Natural killer cell (primary cell): ENCODE data around the gene PNPO. TPM values are rescaled to one million over a fixed set of nuclear protein-coding genes. Genes with fewer than 3 reads are reported as not detected.

Experiments
- ATAC-seq, 3 donors: fragments of 150-1000 bp in 2 of 3; fragments of 200-7000 bp in 1 of 3; cut with Tn5 transposase; 1 replicate in 1 of 3; 2 replicates in 2 of 3; pipeline ENCODE4 v1.10.0; 2021; ENCODE audit warnings: mild to moderate bottlenecking in 2 of 3, moderate library complexity in 2 of 3
- DNase-seq, 2 donors: peaks; one replicate each; pipeline versions ENCODE4 v3.0.0 to v3.0.0-alpha.2; 2013 to 2021; ENCODE audit warnings: mixed read lengths in 1 of 2
- H3K27ac ChIP-seq: one replicate; pipeline ENCODE4 v1.5.1; 2013; ENCODE audit warnings: mild to moderate bottlenecking, low read length
- H3K27me3 ChIP-seq: one replicate; pipeline ENCODE4 v1.6.1; 2013; ENCODE audit warnings: low read length; ENCODE audit not compliant: control insufficient read depth, insufficient read depth
- H3K36me3 ChIP-seq: one replicate; pipeline ENCODE4 v1.6.1; 2013; ENCODE audit warnings: low read length; ENCODE audit not compliant: control insufficient read depth, insufficient read depth
- H3K4me1 ChIP-seq: one replicate; pipeline ENCODE4 v1.6.1; 2013; ENCODE audit warnings: low read length; ENCODE audit not compliant: control insufficient read depth, insufficient read depth
- H3K4me3 ChIP-seq: one replicate; pipeline ENCODE4 v1.5.1; 2013; ENCODE audit warnings: low read length
- H3K9me3 ChIP-seq: one replicate; pipeline ENCODE4 v1.6.1; 2013; ENCODE audit warnings: low read length; ENCODE audit not compliant: control insufficient read depth, insufficient read depth
- H3K27ac Mint-ChIP-seq, 2 donors: one replicate each; pipeline ENCODE4 v1.8.0; 2022; ENCODE audit warnings: mild to moderate bottlenecking in 2 of 2, mixed read lengths in 2 of 2, moderate library complexity in 1 of 2
- H3K27me3 Mint-ChIP-seq, 2 donors: one replicate each; pipeline ENCODE4 v1.8.0; 2022; ENCODE audit warnings: low read depth in 2 of 2, mixed read lengths in 2 of 2
- H3K36me3 Mint-ChIP-seq: one replicate; pipeline ENCODE4 v1.8.0; 2022; ENCODE audit warnings: mixed read lengths
- H3K4me1 Mint-ChIP-seq, 2 donors: one replicate each; pipeline ENCODE4 v1.8.0; 2022; ENCODE audit warnings: mixed read lengths in 2 of 2
- H3K4me3 Mint-ChIP-seq: one replicate; pipeline ENCODE4 v1.8.0; 2022; ENCODE audit warnings: mild to moderate bottlenecking, moderate library complexity, mixed read lengths
- H3K9me3 Mint-ChIP-seq, 2 donors: one replicate each; pipeline ENCODE4 v1.8.0; 2022; ENCODE audit warnings: mixed read lengths in 2 of 2
- CTCF ChIP-seq: fragments of 200-600 bp; IDR thresholded peaks from one replicate; pipeline ENCODE4 v1.8.0; 2022; ENCODE audit warnings: antibody characterized with exemption
- WGBS: methylation state at CpG from one replicate; pipeline ENCODE4 v1.1.7; 2013; ENCODE audit warnings: missing lambda C conversion rate; ENCODE audit not compliant: insufficient coverage; 5-methylcytosine and 5-hydroxymethylcytosine counted together
- intact Hi-C: fragments of 100-400 bp; cut with micrococcal nuclease; formaldehyde crosslinking; loops from one replicate; pipeline ENCODE4 v1.14.2; 2022
- total RNA-seq, 4 donors: library from RNA; stranded (reverse); fragments of 120-200 nt in 1 of 4; gene quantifications; one replicate each; pipeline versions ENCODE4 v1.2.3 to v1.2.4, GENCODE V29; 2013 to 2022

PNPO gene
- total RNA-seq, 3 donors from 2014 or later (not counting 1 experiment from before 2014, with no cell fraction given), result 6.0 to 10.9 (median 9.3) TPM

DNA sequence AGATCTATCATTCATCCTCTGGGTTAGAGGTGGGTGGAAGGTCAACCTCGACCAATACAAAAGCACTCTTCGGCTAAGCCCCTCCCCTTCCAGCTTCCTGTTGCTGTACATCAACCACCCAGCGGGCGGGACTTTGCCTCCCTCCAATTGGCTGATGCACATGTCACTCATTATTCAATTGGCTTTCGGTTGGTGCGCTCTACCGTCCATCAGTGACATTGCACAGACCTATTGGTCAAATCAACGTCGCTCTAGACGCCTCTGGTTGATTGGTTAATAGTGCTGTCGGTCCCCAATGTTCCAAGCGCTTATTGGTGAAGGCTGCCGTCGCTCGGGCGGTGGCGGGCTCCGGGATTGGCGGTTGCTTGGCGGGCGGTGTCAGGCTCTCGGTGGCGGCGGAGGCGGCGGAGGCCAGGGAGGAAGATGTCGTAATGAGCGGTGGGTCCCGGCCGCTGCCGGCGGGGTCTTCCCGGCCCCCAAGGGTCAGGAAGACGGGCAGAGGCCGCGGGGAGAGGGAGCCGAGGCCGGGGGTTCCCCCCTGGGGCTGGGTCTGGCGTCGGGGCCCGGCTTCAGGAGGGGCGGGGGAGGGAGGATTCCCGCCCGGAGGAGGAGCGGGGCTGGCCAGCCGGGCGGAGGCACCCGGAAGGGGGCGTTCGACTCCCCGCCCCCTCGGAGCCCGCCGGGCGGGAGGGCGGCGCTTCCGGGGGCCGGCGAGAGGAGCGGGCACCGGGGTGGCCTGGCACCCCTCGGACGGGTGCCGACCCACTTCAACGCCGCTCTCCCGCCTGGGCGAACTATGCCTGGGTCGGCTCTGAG, 45.3 kb upstream of the PNPO start, which contains the start of gene SP2:
TSS of gene SP2 (plus strand) at position 381 of the 816 bp plus-strand sequence. CDS start at position 432, 51 bp downstream.
- peak within 1 kb of the TSS; percentile 95 to 97 for H3K27ac Mint-ChIP-seq
- ATAC-seq (peak; percentile 81 to 95 (median 84)), DNase-seq (peak; percentile 100)
- no peak for TF ChIP-seq CTCF
- H3K27me3 ChIP-seq, result no peaks in the 10 kb centered on the region
- peak within 1 kb of the TSS; percentile 90 for H3K27ac ChIP-seq
- H3K4me1 ChIP-seq, result peaks cover 18% of the 10 kb centered on the region
- H3K4me3 Mint-ChIP-seq, result peak within 1 kb of the TSS; percentile 98
- peaks cover 10% of the 10 kb centered on the region for H3K36me3 ChIP-seq
- no peaks in the 10 kb centered on the region for H3K27me3 Mint-ChIP-seq
- no peaks in the 10 kb centered on the region for H3K9me3 Mint-ChIP-seq
- H3K4me3 ChIP-seq, result peak within 1 kb of the TSS; percentile 83
- H3K9me3 ChIP-seq, result no peaks in the 10 kb centered on the region
- H3K4me1 Mint-ChIP-seq, result peaks cover 43 to 45% of the 10 kb centered on the region in 2 donors
- intact Hi-C loops, result loop anchor here (1.0 kb wide), 3 partner anchors 45 to 74 kb away; partner anchors contain the start of genes LRRC46, MRPL10 and PNPO
- H3K36me3 Mint-ChIP-seq, result no peaks in the 10 kb centered on the region
- WGBS, result under 1% methylated on average over 70 of the region's 70 CpGs

- Histone ChIP-seq H3K9me3 (no peaks in the 10 kb centered on the region), H3K4me1 (peaks cover 18% of the 10 kb centered on the region), H3K27ac (peak overlapping the region; percentile 90), H3K27me3 (no peaks in the 10 kb centered on the region), H3K36me3 (peaks cover 10% of the 10 kb centered on the region), H3K4me3 (peak overlapping the region; percentile 80)
- Mint-ChIP-seq H3K4me1 (peaks cover 45 to 48% of the 10 kb centered on the region in 2 donors), H3K36me3 (no peaks in the 10 kb centered on the region), H3K4me3 (peak overlapping the region; percentile 94), H3K9me3 (no peaks in the 10 kb centered on the region), H3K27ac (peak overlapping the region; percentile 95 to 97), H3K27me3 (no peaks in the 10 kb centered on the region)
- intact Hi-C loops, result loop anchor here (1.0 kb wide), 1 partner anchor 73 kb away; no protein-coding TSS in a partner anchor
- TF ChIP-seq CTCF, result no peak
- DNase-seq (no peak), ATAC-seq (no peak)
- WGBS, result 5% methylated on average over 22 of the region's 22 CpGs
Measured at GRCh38 chr17:47896672-47897490, 44.5 kb upstream of the PNPO start.

DNA sequence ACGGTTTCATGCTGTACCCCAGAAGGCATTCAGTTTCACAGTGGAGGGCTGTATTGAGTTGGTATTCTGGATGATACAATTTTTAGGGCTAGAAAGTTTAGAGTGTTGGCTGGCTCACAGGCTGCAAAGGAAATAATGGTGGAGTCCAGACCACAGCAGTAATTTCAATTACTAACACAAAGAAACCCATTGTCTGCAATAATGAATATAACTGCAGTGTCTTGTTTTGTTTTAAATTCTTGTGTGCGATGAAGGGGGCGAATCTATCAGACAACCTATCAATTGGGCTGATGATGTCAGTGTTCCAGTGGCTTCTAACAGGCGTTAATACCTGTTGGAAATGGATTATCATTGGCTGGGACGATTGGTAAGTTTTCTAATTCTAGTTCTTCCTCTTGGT, 43.8 kb upstream of the PNPO start:
- H3K4me1 ChIP-seq, result peaks cover 18% of the 10 kb centered on the region

More for the DNA sequence above, 43.8 kb upstream of the PNPO start:
- ATAC-seq, result no peak
- Mint-ChIP-seq H3K36me3 (no peaks in the 10 kb centered on the region), H3K4me1 (peaks cover 45 to 55% of the 10 kb centered on the region in 2 donors), H3K4me3 (peak overlapping the region; percentile 94), H3K27me3 (no peaks in the 10 kb centered on the region), H3K9me3 (no peaks in the 10 kb centered on the region), H3K27ac (peak overlapping the region; percentile 95 to 97)
- no peak for DNase-seq
- Histone ChIP-seq H3K9me3 (no peaks in the 10 kb centered on the region), H3K36me3 (peaks cover 10% of the 10 kb centered on the region), H3K27me3 (no peaks in the 10 kb centered on the region), H3K4me3 (no peak overlapping the region), H3K27ac (no peak overlapping the region)
- no peak for TF ChIP-seq CTCF
- WGBS, result 84% methylated on average over 5 of the region's 5 CpGs
- intact Hi-C loops, result no loop called here
